ENCODE measurements around the gene TAS2R10.

The TAS2R10 gene

DNA sequence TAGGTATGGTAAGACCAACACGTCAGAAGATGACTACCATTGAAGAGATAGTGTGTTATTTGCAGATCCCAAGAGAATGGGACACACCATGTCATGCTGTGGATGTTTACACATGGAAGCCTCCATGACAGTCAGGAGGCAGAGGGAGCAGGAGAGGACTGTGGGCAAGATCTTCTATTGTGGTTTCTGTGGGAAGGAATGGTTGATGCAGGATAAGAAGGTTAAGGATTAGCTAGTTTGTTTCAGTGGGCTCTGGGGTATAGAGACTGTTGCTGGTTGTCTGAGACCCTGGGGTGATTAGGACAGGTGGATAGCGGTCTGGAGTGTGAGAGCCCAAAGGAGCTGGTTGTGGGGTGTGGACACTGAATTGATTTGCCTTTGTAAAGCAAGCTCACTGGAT, 47.1 kb downstream of the TAS2R10 start:
- DNase-seq (ENCODE audit: low spot score): no peak

All from kidney capillary endothelial cell (primary cell).